ENCODE results near the gene PAPPA2. TPM values are rescaled to one million over a fixed set of nuclear protein-coding genes. Genes with fewer than 3 reads are reported as not detected.
"Not testable (repeated sequence)": the region's sequence is repeated elsewhere in the genome, so short reads cannot be mapped to it uniquely, and the experiment has no call there.

PAPPA2 gene
- total and polyA plus RNA-seq, 2 donors (not counting 1 experiment from before 2014, with no cell fraction given): not detected

GRCh38 chr1:176450526-176450925 lies 12.4 kb upstream of the PAPPA2 start:
- no peak overlapping the region for H3K4me2 ChIP-seq (replicated peaks; ENCODE audit: low read depth, low read length, poor library complexity, severe bottlenecking)
- H3K27ac ChIP-seq (ENCODE audit: low read length in 2 of 2): no peak overlapping the region
- 100% methylated on average over 1 of the region's 1 CpG for WGBS (ENCODE audit: insufficient coverage)

GRCh38 chr1:176451741-176452140 lies 11.2 kb upstream of the PAPPA2 start:
- H3K9me3 ChIP-seq (ENCODE audit: control extremely low read depth in 1 of 3, control insufficient read depth in 2 of 3, insufficient read depth in 1 of 3, low read length in 2 of 3); H4K20me1 ChIP-seq (ENCODE audit: control insufficient read depth, insufficient read depth, low read length, poor library complexity, severe bottlenecking); H3K27me3 ChIP-seq (replicated peaks in 1 of 4; ENCODE audit: control extremely low read depth in 1 of 4, control insufficient read depth in 3 of 4, insufficient read depth in 4 of 4, low read length in 3 of 4); H3K4me1 Mint-ChIP-seq; DNase-seq; H2AFZ ChIP-seq (ENCODE audit: insufficient read depth, low read depth, low read length, poor library complexity, severe bottlenecking); H3K4me3 Mint-ChIP-seq; H3K4me2 ChIP-seq (replicated peaks; ENCODE audit: low read depth, low read length, poor library complexity, severe bottlenecking); H3K4me1 ChIP-seq (ENCODE audit: control insufficient read depth in 2 of 2, insufficient read depth in 2 of 2, low read length in 2 of 2); POLR2A ChIA-PET; H3K36me3 ChIP-seq (replicated peaks in 1 of 2; ENCODE audit: control extremely low read depth in 1 of 2, control insufficient read depth in 1 of 2, extremely low read depth in 1 of 2, insufficient read depth in 2 of 2, low read length in 1 of 2); H3K9me3 Mint-ChIP-seq (ENCODE audit: insufficient read depth); H3K79me2 ChIP-seq (ENCODE audit: control insufficient read depth, insufficient read depth, low read length); H3K4me3 ChIP-seq (ENCODE audit: control extremely low read depth in 1 of 5, extremely low read depth in 1 of 5, insufficient read depth in 1 of 5, low read depth in 2 of 5, low read length in 4 of 5); ATAC-seq (ENCODE audit: low read depth); H3K27ac ChIP-seq (ENCODE audit: low read length in 2 of 2); H3K27ac Mint-ChIP-seq; H3K9ac ChIP-seq (ENCODE audit: low read length); H3K27me3 Mint-ChIP-seq; CTCF ChIA-PET; intact Hi-C loops (cut with micrococcal nuclease): not testable (repeated sequence)
- no CpG with 5 or more reads among the region's 2 CpGs for WGBS (ENCODE audit: insufficient coverage)

More at GRCh38 chr1:176450526-176450925, 12.4 kb upstream of the PAPPA2 start:
- H3K27me3 ChIP-seq (replicated peaks in 1 of 4; ENCODE audit: control extremely low read depth in 1 of 4, control insufficient read depth in 3 of 4, insufficient read depth in 4 of 4, low read length in 3 of 4): no peaks in the 10 kb centered on the region
- no peak overlapping the region for H3K4me3 Mint-ChIP-seq
- H3K4me1 Mint-ChIP-seq: no peaks in the 10 kb centered on the region
- H3K27me3 Mint-ChIP-seq: peaks cover 4% of the 10 kb centered on the region
- no peaks in the 10 kb centered on the region for H3K4me1 ChIP-seq (ENCODE audit: control insufficient read depth in 2 of 2, insufficient read depth in 2 of 2, low read length in 2 of 2)
- no peak for TF ChIP-seq CTCF (IDR thresholded peaks at IDR 0.05)
- no peak for TF ChIP-seq EZH2 (IDR thresholded peaks at IDR 0.05; ENCODE audit: borderline replicate concordance, insufficient read depth, low read depth, low read length, poor library complexity, severe bottlenecking)
- no peaks in the 10 kb centered on the region for H3K79me2 ChIP-seq (ENCODE audit: control insufficient read depth, insufficient read depth, low read length)
- CTCF ChIA-PET: no interaction called here
- H3K9me3 Mint-ChIP-seq (ENCODE audit: insufficient read depth): no peaks in the 10 kb centered on the region
- H4K20me1 ChIP-seq (ENCODE audit: control insufficient read depth, insufficient read depth, low read length, poor library complexity, severe bottlenecking): no peaks in the 10 kb centered on the region
- no peak overlapping the region for H3K27ac Mint-ChIP-seq
- no peak for ATAC-seq (ENCODE audit: low read depth)
- no peaks in the 10 kb centered on the region for H3K36me3 ChIP-seq (replicated peaks in 1 of 2; ENCODE audit: control extremely low read depth in 1 of 2, control insufficient read depth in 1 of 2, extremely low read depth in 1 of 2, insufficient read depth in 2 of 2, low read length in 1 of 2)
- H3K4me3 ChIP-seq (ENCODE audit: control extremely low read depth in 1 of 5, extremely low read depth in 1 of 5, insufficient read depth in 1 of 5, low read depth in 2 of 5, low read length in 4 of 5): no peak overlapping the region
- no peak overlapping the region for H3K9ac ChIP-seq (ENCODE audit: low read length)
- POLR2A ChIA-PET: no interaction called here
- intact Hi-C loops (cut with micrococcal nuclease): no loop called here
- H3K9me3 ChIP-seq (ENCODE audit: control extremely low read depth in 1 of 3, control insufficient read depth in 2 of 3, insufficient read depth in 1 of 3, low read length in 2 of 3): no peaks in the 10 kb centered on the region
- H2AFZ ChIP-seq (ENCODE audit: insufficient read depth, low read depth, low read length, poor library complexity, severe bottlenecking): no peak overlapping the region
- DNase-seq: no peak

Measured in B cell (primary cell).